Natural killer cell (primary cell): ENCODE results near the gene NAPEPLD. TPM values are rescaled to one million over a fixed set of nuclear protein-coding genes. Genes with fewer than 3 reads are reported as not detected.
"Not testable (repeated sequence)": the region's sequence is repeated elsewhere in the genome, so short reads cannot be mapped to it uniquely, and the experiment has no call there.

Experiments
- ATAC-seq, 3 donors: fragments of 150-1000 bp in 2 of 3; fragments of 200-7000 bp in 1 of 3; cut with Tn5 transposase; 1 replicate in 1 of 3; 2 replicates in 2 of 3; pipeline ENCODE4 v1.10.0; 2021; ENCODE audit warnings: mild to moderate bottlenecking in 2 of 3, moderate library complexity in 2 of 3
- DNase-seq, 2 donors: peaks; one replicate each; pipeline versions ENCODE4 v3.0.0 to v3.0.0-alpha.2; 2013 to 2021; ENCODE audit warnings: mixed read lengths in 1 of 2
- H3K27ac ChIP-seq: one replicate; pipeline ENCODE4 v1.5.1; 2013; ENCODE audit warnings: mild to moderate bottlenecking, low read length
- H3K27me3 ChIP-seq: one replicate; pipeline ENCODE4 v1.6.1; 2013; ENCODE audit warnings: low read length; ENCODE audit not compliant: control insufficient read depth, insufficient read depth
- H3K36me3 ChIP-seq: one replicate; pipeline ENCODE4 v1.6.1; 2013; ENCODE audit warnings: low read length; ENCODE audit not compliant: control insufficient read depth, insufficient read depth
- H3K4me1 ChIP-seq: one replicate; pipeline ENCODE4 v1.6.1; 2013; ENCODE audit warnings: low read length; ENCODE audit not compliant: control insufficient read depth, insufficient read depth
- H3K4me3 ChIP-seq: one replicate; pipeline ENCODE4 v1.5.1; 2013; ENCODE audit warnings: low read length
- H3K9me3 ChIP-seq: one replicate; pipeline ENCODE4 v1.6.1; 2013; ENCODE audit warnings: low read length; ENCODE audit not compliant: control insufficient read depth, insufficient read depth
- H3K27ac Mint-ChIP-seq, 2 donors: one replicate each; pipeline ENCODE4 v1.8.0; 2022; ENCODE audit warnings: mild to moderate bottlenecking in 2 of 2, mixed read lengths in 2 of 2, moderate library complexity in 1 of 2
- H3K27me3 Mint-ChIP-seq, 2 donors: one replicate each; pipeline ENCODE4 v1.8.0; 2022; ENCODE audit warnings: low read depth in 2 of 2, mixed read lengths in 2 of 2
- H3K36me3 Mint-ChIP-seq: one replicate; pipeline ENCODE4 v1.8.0; 2022; ENCODE audit warnings: mixed read lengths
- H3K4me1 Mint-ChIP-seq, 2 donors: one replicate each; pipeline ENCODE4 v1.8.0; 2022; ENCODE audit warnings: mixed read lengths in 2 of 2
- H3K4me3 Mint-ChIP-seq: one replicate; pipeline ENCODE4 v1.8.0; 2022; ENCODE audit warnings: mild to moderate bottlenecking, moderate library complexity, mixed read lengths
- H3K9me3 Mint-ChIP-seq, 2 donors: one replicate each; pipeline ENCODE4 v1.8.0; 2022; ENCODE audit warnings: mixed read lengths in 2 of 2
- CTCF ChIP-seq: fragments of 200-600 bp; IDR thresholded peaks from one replicate; pipeline ENCODE4 v1.8.0; 2022; ENCODE audit warnings: antibody characterized with exemption
- WGBS: methylation state at CpG from one replicate; pipeline ENCODE4 v1.1.7; 2013; ENCODE audit warnings: missing lambda C conversion rate; ENCODE audit not compliant: insufficient coverage; 5-methylcytosine and 5-hydroxymethylcytosine counted together
- intact Hi-C: fragments of 100-400 bp; cut with micrococcal nuclease; formaldehyde crosslinking; loops from one replicate; pipeline ENCODE4 v1.14.2; 2022
- total RNA-seq, 4 donors: library from RNA; stranded (reverse); fragments of 120-200 nt in 1 of 4; gene quantifications; one replicate each; pipeline versions ENCODE4 v1.2.3 to v1.2.4, GENCODE V29; 2013 to 2022

NAPEPLD gene
- total RNA-seq, result 1 to 10 TPM; 5.3 to 6.7 (median 5.9) TPM
- 16.3 TPM for total RNA-seq (2013)

- H3K27ac Mint-ChIP-seq, result peak within 1 kb of the TSS; percentile 85 to 94
- 3% methylated on average over 82 of the region's 82 CpGs for WGBS
Observed at GRCh38 chr7:103148994-103149807, at the start of gene NAPEPLD. TSS of gene NAPEPLD (minus strand) at chr7:103149099. CDS start at chr7:103128776, 20,323 bp downstream.

GRCh38 chr7:103198079-103198478 is 49.2 kb upstream of the NAPEPLD start:
- H3K9me3 ChIP-seq, H3K27me3 Mint-ChIP-seq, H3K27ac ChIP-seq, H3K27me3 ChIP-seq, H3K36me3 Mint-ChIP-seq, ATAC-seq, intact Hi-C loops, H3K4me3 ChIP-seq, H3K4me3 Mint-ChIP-seq, H3K4me1 Mint-ChIP-seq, H3K9me3 Mint-ChIP-seq, H3K27ac Mint-ChIP-seq, H3K4me1 ChIP-seq, DNase-seq, H3K36me3 ChIP-seq: not testable (repeated sequence)
- 83% methylated on average over 3 of the region's 3 CpGs for WGBS

More at GRCh38 chr7:103148994-103149807, at the start of gene NAPEPLD:
- Histone ChIP-seq H3K4me3 (peak within 1 kb of the TSS; percentile 99), H3K36me3 (no peaks in the 10 kb centered on the region), H3K4me1 (peaks cover 12% of the 10 kb centered on the region), H3K27ac (peak within 1 kb of the TSS; percentile 90), H3K27me3 (no peaks in the 10 kb centered on the region), H3K9me3 (no peaks in the 10 kb centered on the region)
- intact Hi-C loops, result loop anchor here (1.0 to 2.0 kb wide), 2 partner anchors 74 to 195 kb away; partner anchors contain the start of genes ARMC10, DNAJC2 and FBXL13
- H3K9me3 Mint-ChIP-seq, result no peaks in the 10 kb centered on the region
- ATAC-seq, result peak; percentile 87 to 93 (median 90)
- DNase-seq, result peak; percentile 69 to 86
- no peak for TF ChIP-seq CTCF
- H3K4me3 Mint-ChIP-seq, result peak within 1 kb of the TSS; percentile 93
- H3K27me3 Mint-ChIP-seq, result no peaks in the 10 kb centered on the region
- H3K4me1 Mint-ChIP-seq, result peaks cover 35 to 36% of the 10 kb centered on the region in 2 donors
- peaks cover 6% of the 10 kb centered on the region for H3K36me3 Mint-ChIP-seq

- DNase-seq, H3K4me1 Mint-ChIP-seq, H3K4me1 ChIP-seq, H3K4me3 Mint-ChIP-seq, intact Hi-C loops, H3K9me3 Mint-ChIP-seq, H3K27me3 ChIP-seq, H3K27ac ChIP-seq, H3K27ac Mint-ChIP-seq, H3K4me3 ChIP-seq, H3K36me3 ChIP-seq, H3K36me3 Mint-ChIP-seq, ATAC-seq, H3K9me3 ChIP-seq: not testable (repeated sequence)
- peaks cover 16 to 24% of the 10 kb centered on the region in 2 donors for H3K27me3 Mint-ChIP-seq
- 100% methylated on average over 3 of the region's 4 CpGs for WGBS
Observed at GRCh38 chr7:103195364-103195763, 46.5 kb upstream of the NAPEPLD start.

- H3K9me3 Mint-ChIP-seq, intact Hi-C loops, H3K4me3 ChIP-seq, H3K36me3 Mint-ChIP-seq, ATAC-seq, H3K27me3 Mint-ChIP-seq, H3K36me3 ChIP-seq, H3K27ac Mint-ChIP-seq, H3K4me1 ChIP-seq, H3K9me3 ChIP-seq, H3K27me3 ChIP-seq, H3K27ac ChIP-seq, H3K4me1 Mint-ChIP-seq, H3K4me3 Mint-ChIP-seq, DNase-seq: not testable (repeated sequence)
- WGBS, result 89% methylated on average over 4 of the region's 8 CpGs
Observed at GRCh38 chr7:103172415-103173146, 23.7 kb upstream of the NAPEPLD start.

GRCh38 chr7:103171695-103172414 is 23.0 kb upstream of the NAPEPLD start:
- H3K9me3 ChIP-seq, intact Hi-C loops, H3K36me3 Mint-ChIP-seq, H3K27me3 Mint-ChIP-seq, H3K27ac ChIP-seq, H3K36me3 ChIP-seq, H3K4me3 Mint-ChIP-seq, H3K4me3 ChIP-seq, H3K27ac Mint-ChIP-seq, H3K9me3 Mint-ChIP-seq, H3K27me3 ChIP-seq, H3K4me1 Mint-ChIP-seq, DNase-seq, H3K4me1 ChIP-seq, ATAC-seq: not testable (repeated sequence)
- WGBS, result 97% methylated on average over 6 of the region's 6 CpGs

GRCh38 chr7:103166921-103167544 is 18.1 kb upstream of the NAPEPLD start:
- DNase-seq, H3K9me3 ChIP-seq, H3K27me3 ChIP-seq, H3K27ac ChIP-seq, H3K27ac Mint-ChIP-seq, intact Hi-C loops, H3K9me3 Mint-ChIP-seq, H3K4me3 ChIP-seq, ATAC-seq, H3K36me3 ChIP-seq, H3K4me1 ChIP-seq, H3K4me3 Mint-ChIP-seq, H3K36me3 Mint-ChIP-seq, H3K4me1 Mint-ChIP-seq, H3K27me3 Mint-ChIP-seq: not testable (repeated sequence)
- WGBS, result 91% methylated on average over 3 of the region's 3 CpGs
